ENCODE results near the gene OR11A1.
A peak's percentile ranks its signal among the peaks of the same experiment; 100 is the strongest.

The OR11A1 gene

GRCh38 chr6:29456971-29457370, at the start of gene OR11A1, which contains the start of gene OR2H1:
OR11A1 (minus strand) TSS chr6:29457071; CDS start chr6:29427641, 29,430 bp downstream.
OR2H1 (plus strand) TSS chr6:29457155; CDS start chr6:29461770, 4,615 bp downstream.
- no peak for FAIRE-seq

GRCh38 chr6:29506446-29507067, 49.7 kb upstream of the OR11A1 start:
- no peak for FAIRE-seq

- no peak for FAIRE-seq
Measured at GRCh38 chr6:29505808-29506207, 48.9 kb upstream of the OR11A1 start.

- no peak for FAIRE-seq
Measured at GRCh38 chr6:29504961-29505360, 48.1 kb upstream of the OR11A1 start.

- FAIRE-seq: no peak
Measured at GRCh38 chr6:29502597-29502996, 45.7 kb upstream of the OR11A1 start.

GRCh38 chr6:29502181-29502580, 45.3 kb upstream of the OR11A1 start:
- FAIRE-seq: no peak

GRCh38 chr6:29501106-29501505, 44.2 kb upstream of the OR11A1 start:
- no peak for FAIRE-seq

GRCh38 chr6:29500594-29500993, 43.7 kb upstream of the OR11A1 start:
- FAIRE-seq: no peak

GRCh38 chr6:29499704-29500103, 42.8 kb upstream of the OR11A1 start:
- no peak for FAIRE-seq

GRCh38 chr6:29496961-29497360, 40.1 kb upstream of the OR11A1 start:
- no peak for FAIRE-seq

- FAIRE-seq: no peak
Measured at GRCh38 chr6:29495571-29495970, 38.7 kb upstream of the OR11A1 start.

- no peak for FAIRE-seq
Measured at GRCh38 chr6:29494131-29494530, 37.3 kb upstream of the OR11A1 start.

GRCh38 chr6:29493261-29493660, 36.4 kb upstream of the OR11A1 start:
- FAIRE-seq: no peak

GRCh38 chr6:29491574-29491973, 34.7 kb upstream of the OR11A1 start:
- no peak for FAIRE-seq

- FAIRE-seq: no peak
Measured at GRCh38 chr6:29490552-29490951, 33.7 kb upstream of the OR11A1 start.

GRCh38 chr6:29490055-29490454, 33.2 kb upstream of the OR11A1 start:
- FAIRE-seq: no peak

- no peak for FAIRE-seq
Measured at GRCh38 chr6:29489286-29489685, 32.4 kb upstream of the OR11A1 start.

GRCh38 chr6:29488874-29489273, 32.0 kb upstream of the OR11A1 start:
- FAIRE-seq: peak; percentile 96

GRCh38 chr6:29487660-29488059, 30.8 kb upstream of the OR11A1 start, which contains the start of gene MAS1L:
MAS1L (minus strand) TSS chr6:29487956; CDS start chr6:29487902, 54 bp downstream.
- FAIRE-seq: no peak

GRCh38 chr6:29487131-29487530, 30.3 kb upstream of the OR11A1 start:
- no peak for FAIRE-seq

- FAIRE-seq: no peak
Measured at GRCh38 chr6:29486577-29486976, 29.7 kb upstream of the OR11A1 start.

- no peak for FAIRE-seq
Measured at GRCh38 chr6:29483735-29484134, 26.9 kb upstream of the OR11A1 start.

GRCh38 chr6:29483186-29483585, 26.3 kb upstream of the OR11A1 start:
- no peak for FAIRE-seq

- no peak for FAIRE-seq
Measured at GRCh38 chr6:29479560-29479959, 22.7 kb upstream of the OR11A1 start.

- no peak for FAIRE-seq
Measured at GRCh38 chr6:29478740-29479139, 21.9 kb upstream of the OR11A1 start.
